Naive thymus-derived CD4-positive, alpha-beta T cell (primary cell): ENCODE data around the gene CTXN1. TPM values are rescaled to one million over a fixed set of nuclear protein-coding genes. Genes with fewer than 3 reads are reported as not detected.

Experiments
- ATAC-seq: fragments of 150-1000 bp; cut with Tn5 transposase; 2 replicates; pipeline ENCODE4 v1.10.0; 2021; ENCODE audit warnings: mild to moderate bottlenecking, moderate library complexity
- CTCF ChIA-PET: fragments of 350-600 bp; sonication (Branson Sonifier 250); formaldehyde crosslinking; loops from one replicate; lab custom pipeline; 2021; ENCODE audit warnings: antibody characterized with exemption; lab: Charles Lee
- POLR2A ChIA-PET: fragments of 350-600 bp; sonication (Branson Sonifier 250); formaldehyde crosslinking; loops from one replicate; lab custom pipeline; 2021; ENCODE audit warnings: antibody characterized with exemption, inconsistent platforms; lab: Charles Lee
- DNase-seq, 9 donors: peaks; one replicate each; pipeline versions ENCODE4 v3.0.0 to v3.0.0-alpha.2; 2020 to 2022; ENCODE audit warnings: mixed read lengths in 1 of 9
- H3K27ac ChIP-seq: one replicate; pipeline ENCODE4 v1.7.0; 2013; ENCODE audit warnings: mild to moderate bottlenecking, low read depth, low read length, moderate library complexity
- H3K27me3 ChIP-seq, 2 donors: one replicate each; pipeline ENCODE4 v1.7.0; 2013; ENCODE audit warnings: low read length in 2 of 2, mild to moderate bottlenecking in 2 of 2, moderate library complexity in 2 of 2; ENCODE audit not compliant: control insufficient read depth in 2 of 2, insufficient read depth in 2 of 2
- H3K36me3 ChIP-seq, 3 experiments: 1 replicate in 2 of 3; 2 replicates in 1 of 3; pipeline ENCODE4 v1.7.0; 2013; ENCODE audit warnings: low read length in 3 of 3, mild to moderate bottlenecking in 3 of 3, moderate library complexity in 1 of 3; ENCODE audit not compliant: insufficient read depth in 3 of 3, control insufficient read depth in 2 of 3
- H3K4me1 ChIP-seq, 2 donors: one replicate each; pipeline ENCODE4 v1.7.0; 2013; ENCODE audit warnings: low read length in 2 of 2, mild to moderate bottlenecking in 2 of 2, moderate library complexity in 1 of 2; ENCODE audit not compliant: control insufficient read depth in 2 of 2, insufficient read depth in 2 of 2
- H3K4me3 ChIP-seq: 2 replicates; pipeline ENCODE4 v1.7.0; 2013; ENCODE audit warnings: mild to moderate bottlenecking, low read length
- H3K9me3 ChIP-seq, 3 experiments: 1 replicate in 2 of 3; 2 replicates in 1 of 3; pipeline ENCODE4 v1.7.0; 2013; ENCODE audit warnings: low read length in 3 of 3; ENCODE audit not compliant: control insufficient read depth in 2 of 3
- H3K27ac Mint-ChIP-seq, 9 donors: one replicate each; pipeline ENCODE4 v1.8.0; 2020 to 2022; ENCODE audit warnings: mixed read lengths in 9 of 9, mild to moderate bottlenecking in 8 of 9, moderate library complexity in 5 of 9, inconsistent platforms in 2 of 9
- H3K27me3 Mint-ChIP-seq, 5 donors: one replicate each; pipeline ENCODE4 v1.8.0; 2021 to 2022; ENCODE audit warnings: mixed read lengths in 5 of 5, mild to moderate bottlenecking in 1 of 5
- H3K36me3 Mint-ChIP-seq, 5 donors: one replicate each; pipeline ENCODE4 v1.8.0; 2020 to 2022; ENCODE audit warnings: mixed read lengths in 5 of 5, mild to moderate bottlenecking in 3 of 5, inconsistent platforms in 1 of 5
- H3K4me1 Mint-ChIP-seq, 7 donors: one replicate each; pipeline ENCODE4 v1.8.0; 2020 to 2022; ENCODE audit warnings: mixed read lengths in 7 of 7, mild to moderate bottlenecking in 3 of 7, inconsistent platforms in 1 of 7
- H3K4me3 Mint-ChIP-seq, 10 donors: one replicate each; pipeline ENCODE4 v1.8.0; 2020 to 2022; ENCODE audit warnings: mild to moderate bottlenecking in 10 of 10, mixed read lengths in 10 of 10, moderate library complexity in 6 of 10, inconsistent platforms in 2 of 10
- H3K9me3 Mint-ChIP-seq, 11 donors: one replicate each; pipeline ENCODE4 v1.8.0; 2020 to 2022; ENCODE audit warnings: mixed read lengths in 11 of 11, mild to moderate bottlenecking in 4 of 11, inconsistent platforms in 1 of 11, moderate library complexity in 1 of 11
- intact Hi-C, 2 donors: fragments of 100-400 bp; cut with micrococcal nuclease; formaldehyde crosslinking; loops; one replicate each; pipeline ENCODE4 v1.15.1; 2023
- polyA plus RNA-seq, 2 donors: library from polyadenylated mRNA; unstranded; fragments of 300-500 nt; fragmentation: Illumina TruSeq; gene quantifications; one replicate each; pipeline ENCODE4 v1.2.3, GENCODE V29; 2021
- total RNA-seq, 6 experiments: library from RNA in 5 of 6; stranded (reverse) in 5 of 6; gene quantifications; 1 replicate in 5 of 6; 2 replicates in 1 of 6; pipeline ENCODE4 v1.2.3 and lab custom pipeline; 2021 to 2026

CTXN1 gene
- total and polyA plus RNA-seq, 7 experiments from 2014 or later: 0.32 TPM; not detected in 6

GRCh38 chr19:7940841-7941240 is 14.9 kb upstream of the CTXN1 start:
- Histone ChIP-seq H3K36me3 (peaks cover 0 to 49% (median 2%) of the 10 kb centered on the region in 3 experiments), H3K27ac (no peak overlapping the region), H3K4me3 (no peak overlapping the region), H3K4me1 (peaks cover 7 to 9% of the 10 kb centered on the region in 2 donors), H3K9me3 (no peaks in the 10 kb centered on the region), H3K27me3 (no peaks in the 10 kb centered on the region)
- peaks cover 10 to 44% (median 28%) of the 10 kb centered on the region in 7 donors for H3K4me1 Mint-ChIP-seq
- no peak overlapping the region for H3K27ac Mint-ChIP-seq
- DNase-seq: no peak
- no peak for ATAC-seq
- intact Hi-C loops: loop anchor here in 1 of 2 donors (5.0 kb wide), 1 partner anchor 326 kb away; no protein-coding TSS in a partner anchor
- ChIA-PET CTCF (interaction anchor here (0.7 to 0.8 kb wide), 2 partner anchors 11 to 828 kb away, joined by 3 to 5 read pairs; no protein-coding TSS in a partner anchor), POLR2A (no interaction called here)
- H3K27me3 Mint-ChIP-seq: no peaks in the 10 kb centered on the region
- peaks cover 0 to 6% (median 0%) of the 10 kb centered on the region in 11 donors for H3K9me3 Mint-ChIP-seq
- peaks cover 5 to 22% (median 7%) of the 10 kb centered on the region in 5 donors for H3K36me3 Mint-ChIP-seq
- H3K4me3 Mint-ChIP-seq: peak overlapping the region in 7 of 10 donors; percentile 17 to 47 (median 35)

GRCh38 chr19:7934766-7935165 is 8.8 kb upstream of the CTXN1 start:
- peaks cover 0 to 6% (median 5%) of the 10 kb centered on the region in 7 donors for H3K4me1 Mint-ChIP-seq
- no peaks in the 10 kb centered on the region for H3K9me3 Mint-ChIP-seq
- no peak overlapping the region for H3K4me3 ChIP-seq
- H3K36me3 Mint-ChIP-seq: peaks cover 0 to 21% (median 6%) of the 10 kb centered on the region in 5 donors
- H3K27ac Mint-ChIP-seq: no peak overlapping the region
- H3K27ac ChIP-seq: no peak overlapping the region
- H3K9me3 ChIP-seq: no peaks in the 10 kb centered on the region
- H3K4me1 ChIP-seq: no peaks in the 10 kb centered on the region
- H3K4me3 Mint-ChIP-seq: no peak overlapping the region
- peaks cover 0 to 89% (median 23%) of the 10 kb centered on the region in 3 experiments for H3K36me3 ChIP-seq
- H3K27me3 ChIP-seq: no peaks in the 10 kb centered on the region
- DNase-seq (no peak), ATAC-seq (no peak)
- CTCF ChIA-PET: no interaction called here
- no peaks in the 10 kb centered on the region for H3K27me3 Mint-ChIP-seq
- intact Hi-C loops: no loop called here
- POLR2A ChIA-PET: no interaction called here

DNA sequence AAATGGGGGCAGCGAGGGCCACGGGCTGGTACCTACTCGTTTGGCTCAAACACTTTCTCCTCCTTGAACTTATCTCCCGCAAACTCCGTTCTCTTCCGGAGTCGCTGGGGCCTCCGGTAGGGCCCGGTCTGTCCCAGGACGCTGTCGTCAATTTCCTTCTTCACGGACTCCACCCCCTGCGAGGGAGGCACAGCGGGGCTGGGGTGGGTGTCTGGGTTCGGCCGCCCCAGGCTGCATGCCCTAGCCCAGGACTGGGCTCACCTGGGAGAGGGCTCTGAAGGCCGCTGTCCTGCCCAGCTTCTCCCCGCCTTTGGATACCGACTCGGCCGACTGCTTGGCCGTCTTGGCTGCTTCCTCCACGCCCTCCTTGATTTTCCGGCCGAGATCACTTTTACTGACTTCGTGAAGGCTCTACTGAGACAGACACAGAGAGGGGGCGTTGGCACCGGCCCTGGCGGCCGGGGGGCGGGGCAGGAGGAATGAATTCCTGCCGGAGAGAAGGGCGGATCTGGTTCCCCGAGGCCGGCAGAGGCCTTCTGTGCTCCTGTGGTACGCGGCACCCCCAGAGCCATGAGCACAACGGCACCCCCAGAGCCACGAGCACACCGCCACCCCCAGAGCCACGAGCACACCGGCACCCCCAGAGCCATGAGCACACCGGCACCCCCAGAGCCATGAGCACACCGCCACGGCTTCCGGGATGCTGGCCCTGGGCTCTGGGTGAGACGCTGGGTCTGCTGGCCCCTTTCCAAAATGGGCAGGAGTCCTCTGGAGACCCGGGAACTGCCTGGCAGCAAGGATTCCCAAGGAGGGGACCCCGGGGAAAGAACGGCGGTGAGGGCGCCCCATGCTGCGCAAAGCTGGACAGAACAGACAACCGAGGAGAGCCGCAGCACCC is 8.1 kb upstream of the CTXN1 start:
- Histone ChIP-seq H3K27ac (no peak overlapping the region), H3K4me3 (no peak overlapping the region), H3K4me1 (no peaks in the 10 kb centered on the region), H3K9me3 (no peaks in the 10 kb centered on the region), H3K36me3 (peaks cover 0 to 86% (median 23%) of the 10 kb centered on the region in 3 experiments), H3K27me3 (no peaks in the 10 kb centered on the region)
- DNase-seq (no peak), ATAC-seq (no peak)
- H3K27me3 Mint-ChIP-seq: no peaks in the 10 kb centered on the region
- no peaks in the 10 kb centered on the region for H3K9me3 Mint-ChIP-seq
- no peak overlapping the region for H3K27ac Mint-ChIP-seq
- peaks cover 0 to 8% (median 5%) of the 10 kb centered on the region in 7 donors for H3K4me1 Mint-ChIP-seq
- peaks cover 0 to 21% (median 6%) of the 10 kb centered on the region in 5 donors for H3K36me3 Mint-ChIP-seq
- ChIA-PET CTCF (interaction anchor here (0.6 kb wide), 1 partner anchor 169 kb away, joined by 6 read pairs; no protein-coding TSS in a partner anchor), POLR2A (no interaction called here)
- H3K4me3 Mint-ChIP-seq: no peak overlapping the region
- intact Hi-C loops: no loop called here

GRCh38 chr19:7933411-7933810 is 7.5 kb upstream of the CTXN1 start:
- H3K9me3 ChIP-seq: no peaks in the 10 kb centered on the region
- intact Hi-C loops: no loop called here
- no peak overlapping the region for H3K4me3 ChIP-seq
- H3K9me3 Mint-ChIP-seq: no peaks in the 10 kb centered on the region
- H3K4me1 ChIP-seq: no peaks in the 10 kb centered on the region
- no peak overlapping the region for H3K27ac Mint-ChIP-seq
- peaks cover 0 to 16% (median 3%) of the 10 kb centered on the region in 5 donors for H3K36me3 Mint-ChIP-seq
- H3K4me1 Mint-ChIP-seq: peaks cover 0 to 8% (median 2%) of the 10 kb centered on the region in 7 donors
- no peaks in the 10 kb centered on the region for H3K27me3 Mint-ChIP-seq
- H3K36me3 ChIP-seq: peaks cover 0 to 81% (median 23%) of the 10 kb centered on the region in 3 experiments
- ChIA-PET CTCF (no interaction called here), POLR2A (no interaction called here)
- H3K27ac ChIP-seq: no peak overlapping the region
- ATAC-seq (no peak), DNase-seq (no peak)
- no peaks in the 10 kb centered on the region for H3K27me3 ChIP-seq
- H3K4me3 Mint-ChIP-seq: no peak overlapping the region

DNA sequence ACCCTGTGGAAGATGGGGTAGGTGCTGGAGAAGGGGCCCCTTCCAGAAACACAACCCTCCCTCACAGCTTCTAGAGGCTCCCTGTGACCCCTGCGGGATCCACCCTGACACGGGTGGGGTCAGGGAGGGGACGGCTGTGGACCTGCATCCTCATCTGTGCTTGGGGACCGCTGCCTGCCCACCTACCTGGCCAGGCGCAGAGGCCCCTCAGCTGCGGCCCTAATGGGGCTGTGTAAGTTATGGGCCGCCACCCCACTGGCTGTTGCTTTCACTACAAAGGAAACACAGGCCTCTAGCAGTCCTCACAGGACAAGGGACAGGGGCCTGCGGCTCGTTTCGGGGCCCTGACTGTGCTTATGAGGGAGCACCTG is 7.0 kb upstream of the CTXN1 start:
- H3K36me3 ChIP-seq: peaks cover 0 to 77% (median 23%) of the 10 kb centered on the region in 3 experiments
- H3K27ac ChIP-seq: no peak overlapping the region
- Mint-ChIP-seq H3K27me3 (no peaks in the 10 kb centered on the region), H3K4me1 (peaks cover 0 to 8% (median 4%) of the 10 kb centered on the region in 7 donors), H3K4me3 (no peak overlapping the region), H3K9me3 (no peaks in the 10 kb centered on the region), H3K36me3 (peaks cover 0 to 14% (median 3%) of the 10 kb centered on the region in 5 donors), H3K27ac (no peak overlapping the region)
- CTCF ChIA-PET: no interaction called here
- DNase-seq (no peak), ATAC-seq (no peak)
- no peak overlapping the region for H3K4me3 ChIP-seq
- intact Hi-C loops: no loop called here
- no peaks in the 10 kb centered on the region for H3K27me3 ChIP-seq
- POLR2A ChIA-PET: no interaction called here
- no peaks in the 10 kb centered on the region for H3K4me1 ChIP-seq
- no peaks in the 10 kb centered on the region for H3K9me3 ChIP-seq

- H3K36me3 ChIP-seq: peaks cover 0 to 72% (median 23%) of the 10 kb centered on the region in 3 experiments
- Mint-ChIP-seq H3K4me3 (no peak overlapping the region), H3K27ac (no peak overlapping the region), H3K27me3 (no peaks in the 10 kb centered on the region), H3K4me1 (peaks cover 0 to 8% (median 4%) of the 10 kb centered on the region in 7 donors), H3K9me3 (no peaks in the 10 kb centered on the region), H3K36me3 (peaks cover 0 to 9% (median 3%) of the 10 kb centered on the region in 5 donors)
- DNase-seq: no peak
- no peak overlapping the region for H3K4me3 ChIP-seq
- ChIA-PET CTCF (interaction anchor here (1.4 kb wide), 1 partner anchor 11 kb away, joined by 8 read pairs; the partner anchor contains the start of gene SNAPC2), POLR2A (no interaction called here)
- ATAC-seq: no peak
- no peak overlapping the region for H3K27ac ChIP-seq
- no peaks in the 10 kb centered on the region for H3K9me3 ChIP-seq
- no peaks in the 10 kb centered on the region for H3K27me3 ChIP-seq
- H3K4me1 ChIP-seq: no peaks in the 10 kb centered on the region
- intact Hi-C loops: no loop called here
Measured at GRCh38 chr19:7932276-7932929, 6.5 kb upstream of the CTXN1 start.
